Ascending aorta (tissue), 2 donors: ENCODE measurements around the gene SMPD4. TPM values are rescaled to one million over a fixed set of nuclear protein-coding genes. Genes with fewer than 3 reads are reported as not detected.
A peak's percentile ranks its signal among the peaks of the same experiment; 100 is the strongest.
"Not testable (repeated sequence)": the region's sequence is repeated elsewhere in the genome, so short reads cannot be mapped to it uniquely, and the experiment has no call there.

ENCODE experiments used
- DNase-seq, 2 donors: peaks; one replicate each; pipeline ENCODE4 v3.0.0-alpha.2; 2019; ENCODE audit warnings: low spot score in 2 of 2
- H3K27ac ChIP-seq, 2 donors: fragments of 200-600 bp; sonication (generic); one replicate each; pipeline ENCODE4 v1.5.1; 2016 to 2017; ENCODE audit warnings: mild to moderate bottlenecking in 1 of 2
- H3K27me3 ChIP-seq: fragments of 200-600 bp; sonication (generic); one replicate; pipeline ENCODE4 v1.5.1; 2017
- H3K36me3 ChIP-seq, 2 donors: fragments of 200-600 bp; sonication (generic); one replicate each; pipeline ENCODE4 v1.5.1; 2016
- H3K4me1 ChIP-seq, 2 donors: fragments of 200-600 bp; sonication (generic); one replicate each; pipeline ENCODE4 v1.5.1; 2016 to 2017; ENCODE audit warnings: mild to moderate bottlenecking in 1 of 2
- H3K4me3 ChIP-seq, 2 donors: fragments of 200-600 bp; sonication (generic); one replicate each; pipeline ENCODE4 v1.5.1; 2016 to 2017; ENCODE audit warnings: mild to moderate bottlenecking in 1 of 2
- H3K9me3 ChIP-seq, 2 donors: fragments of 200-600 bp; sonication (generic); one replicate each; pipeline ENCODE4 v1.5.1; 2016
- intact Hi-C: fragments of 100-400 bp; cut with DNase I; formaldehyde crosslinking; loops from one replicate; pipeline ENCODE4 v1.15.1; 2023
- total RNA-seq: library from RNA; depleted of rRNA; stranded (reverse); fragments of >200 nt; gene quantifications from one replicate; pipeline ENCODE4 v1.1.0, GENCODE V29; 2016
- TF ChIP-seq, protein P1 (sequence below), 3 experiments: fragments of 200-600 bp in 2 of 3; fragments of 450-650 bp in 1 of 3; sonication (generic) in 2 of 3; IDR thresholded peaks; one replicate each; pipeline ENCODE4 v1.5.1; 2016 to 2019; ENCODE audit warnings: antibody characterized with exemption in 3 of 3, mild to moderate bottlenecking in 1 of 3, moderate library complexity in 1 of 3

SMPD4 gene
- total RNA-seq, 1 donor from 2014 or later = 185 TPM

DNA sequence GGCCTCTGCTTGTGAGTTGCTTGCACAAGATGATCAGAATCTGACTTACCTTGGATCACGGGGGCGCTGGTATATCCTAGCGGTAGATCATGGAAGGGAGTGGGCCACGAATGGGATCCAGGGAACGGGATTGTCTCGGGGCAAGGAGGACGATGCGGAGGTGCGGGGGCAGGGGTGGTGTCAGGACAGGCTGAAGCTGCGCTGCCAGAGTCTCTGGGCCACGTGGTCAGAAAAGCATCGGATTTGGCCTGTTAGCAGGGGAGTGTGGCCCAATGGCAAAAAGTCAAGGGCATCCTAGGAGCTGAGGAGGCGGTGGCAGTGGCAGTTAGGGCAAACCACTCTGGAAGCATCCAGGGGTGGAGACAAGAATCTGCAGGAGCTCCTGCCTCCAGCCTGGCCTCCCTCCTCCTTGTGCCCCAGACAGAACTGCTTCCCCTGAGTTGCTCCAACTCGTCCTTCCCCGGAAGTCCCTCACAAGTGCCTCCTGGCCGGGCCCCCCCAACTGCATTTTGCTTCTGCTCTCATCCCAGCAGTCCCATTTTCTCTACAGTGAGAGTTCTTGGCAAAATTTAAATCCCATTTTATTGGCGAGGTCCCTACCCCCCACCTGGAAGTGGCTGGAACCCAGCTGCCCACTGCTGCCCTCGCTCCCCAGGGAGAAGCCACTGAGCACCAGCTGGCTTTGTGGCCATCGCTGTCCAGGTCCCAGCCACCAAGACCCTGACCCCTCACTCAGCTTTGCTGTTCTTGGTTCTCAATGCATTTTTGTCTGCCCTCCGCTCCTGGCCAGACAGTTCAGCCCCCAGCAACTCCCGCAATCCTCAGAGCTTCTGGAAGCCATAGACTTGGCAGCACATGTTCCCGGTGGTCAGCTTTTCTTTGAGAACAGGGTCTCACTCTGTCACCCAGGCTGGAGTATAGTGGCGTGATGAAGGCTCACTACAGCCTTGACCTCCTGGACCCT lies 30.9 kb downstream of the SMPD4 start:
- Histone ChIP-seq H3K36me3 (peaks cover 31 to 32% of the 10 kb centered on the region in 2 donors), H3K4me3 (no peak overlapping the region), H3K4me1 (peaks cover 0 to under 1% of the 10 kb centered on the region in 2 donors), H3K27me3 (no peaks in the 10 kb centered on the region), H3K9me3 (no peaks in the 10 kb centered on the region), H3K27ac (no peak overlapping the region)
- TF ChIP-seq, protein P1, sequence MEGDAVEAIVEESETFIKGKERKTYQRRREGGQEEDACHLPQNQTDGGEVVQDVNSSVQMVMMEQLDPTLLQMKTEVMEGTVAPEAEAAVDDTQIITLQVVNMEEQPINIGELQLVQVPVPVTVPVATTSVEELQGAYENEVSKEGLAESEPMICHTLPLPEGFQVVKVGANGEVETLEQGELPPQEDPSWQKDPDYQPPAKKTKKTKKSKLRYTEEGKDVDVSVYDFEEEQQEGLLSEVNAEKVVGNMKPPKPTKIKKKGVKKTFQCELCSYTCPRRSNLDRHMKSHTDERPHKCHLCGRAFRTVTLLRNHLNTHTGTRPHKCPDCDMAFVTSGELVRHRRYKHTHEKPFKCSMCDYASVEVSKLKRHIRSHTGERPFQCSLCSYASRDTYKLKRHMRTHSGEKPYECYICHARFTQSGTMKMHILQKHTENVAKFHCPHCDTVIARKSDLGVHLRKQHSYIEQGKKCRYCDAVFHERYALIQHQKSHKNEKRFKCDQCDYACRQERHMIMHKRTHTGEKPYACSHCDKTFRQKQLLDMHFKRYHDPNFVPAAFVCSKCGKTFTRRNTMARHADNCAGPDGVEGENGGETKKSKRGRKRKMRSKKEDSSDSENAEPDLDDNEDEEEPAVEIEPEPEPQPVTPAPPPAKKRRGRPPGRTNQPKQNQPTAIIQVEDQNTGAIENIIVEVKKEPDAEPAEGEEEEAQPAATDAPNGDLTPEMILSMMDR (IDR thresholded peaks at IDR 0.05) = no peak
- intact Hi-C loops = no loop called here
- peak in 1 of 2 donors; percentile 45 for DNase-seq

DNA sequence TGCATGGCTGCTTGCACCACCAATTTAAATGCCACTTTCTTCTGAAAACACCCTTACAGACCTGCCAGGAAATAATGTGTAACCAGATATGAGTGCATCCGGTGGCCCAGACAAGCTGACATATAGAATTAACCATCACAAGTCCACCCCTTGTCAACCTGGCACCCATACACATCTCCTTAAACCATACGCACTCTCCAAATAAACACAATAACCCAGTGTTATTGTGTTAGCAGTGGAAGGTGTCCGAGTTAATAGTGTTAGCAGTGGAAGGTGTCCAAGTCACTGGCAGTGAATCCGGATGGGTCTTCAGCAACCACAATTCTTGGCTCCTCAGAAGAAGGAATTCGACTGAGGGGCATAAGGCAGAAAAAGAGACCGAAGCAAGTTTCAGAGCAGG lies 32.9 kb downstream of the SMPD4 start:
- H3K36me3 ChIP-seq = peaks cover 15 to 16% of the 10 kb centered on the region in 2 donors
- H3K27ac ChIP-seq, H3K27me3 ChIP-seq, H3K4me3 ChIP-seq, H3K9me3 ChIP-seq, intact Hi-C loops, H3K4me1 ChIP-seq: not testable (repeated sequence)
- DNase-seq = peak in 1 of 2 donors; percentile 18

DNA sequence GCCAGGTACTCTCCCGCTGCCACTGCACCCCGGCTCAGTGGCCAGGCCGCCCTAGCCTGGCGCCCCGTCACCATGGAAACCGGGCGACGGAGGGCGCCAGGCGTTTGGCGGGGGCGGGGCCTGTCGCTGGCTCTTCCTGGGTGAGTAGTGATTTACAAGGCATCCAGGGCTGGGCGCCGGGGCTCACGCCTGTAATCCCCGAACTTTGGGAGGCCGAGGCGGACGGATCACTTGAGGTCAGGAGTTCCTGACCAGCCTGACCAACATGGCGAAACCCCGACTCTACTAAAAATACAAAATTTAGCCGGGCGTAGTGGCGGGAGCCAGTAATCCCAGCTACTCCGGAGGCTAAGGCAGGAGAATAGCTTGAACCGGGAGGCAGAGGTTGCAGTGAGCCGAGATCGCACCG lies 36.4 kb downstream of the SMPD4 start, which contains the start of gene CCDC74B:
TSS of gene CCDC74B (minus strand) at position 107 of the 409 bp plus-strand sequence. CDS start 116 bp downstream, outside the sequence.
- intact Hi-C loops, H3K9me3 ChIP-seq, H3K27ac ChIP-seq, H3K4me1 ChIP-seq, H3K36me3 ChIP-seq, H3K27me3 ChIP-seq: not testable (repeated sequence)
- DNase-seq = peak in 1 of 2 donors; percentile 78
- H3K4me3 ChIP-seq = peak within 1 kb of the TSS; percentile 39 to 61

DNA sequence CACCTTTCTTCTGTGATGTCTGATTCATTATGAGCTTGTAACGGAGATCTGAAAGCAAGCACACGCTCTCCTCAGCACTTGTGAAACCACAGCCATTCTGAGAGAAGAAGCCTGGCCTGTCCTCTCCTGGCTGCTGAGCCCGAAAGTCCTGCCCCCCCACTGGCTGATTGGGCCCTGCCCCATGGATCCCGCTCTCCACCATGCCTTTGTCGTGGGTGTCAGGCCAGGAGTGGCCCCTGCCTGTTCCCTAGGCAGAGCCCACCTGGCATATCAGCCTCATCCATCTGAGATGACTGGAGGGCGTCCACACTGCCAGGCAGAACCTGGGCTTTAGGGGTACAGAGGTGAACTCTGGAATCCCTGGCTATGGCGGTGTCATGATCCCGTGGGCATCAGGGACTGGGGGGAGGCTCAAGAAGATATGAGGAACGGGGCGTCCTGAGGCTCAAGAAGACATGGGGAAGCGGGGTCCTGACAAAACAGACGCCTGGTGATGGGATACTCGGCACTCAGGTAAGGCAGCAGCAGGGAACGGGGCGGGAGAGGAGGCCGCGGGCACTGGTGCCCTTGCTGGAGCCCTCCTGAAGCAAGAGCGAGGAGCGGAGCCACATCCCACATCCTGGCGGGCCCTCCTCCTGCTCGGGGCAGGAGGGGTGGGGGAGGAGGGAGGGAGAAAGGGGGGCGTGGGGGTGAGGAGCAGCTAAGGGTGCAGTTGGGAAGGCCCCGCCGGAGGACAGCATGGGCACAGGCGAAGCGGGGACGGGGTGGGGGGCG lies 37.9 kb downstream of the SMPD4 start:
- H3K27ac ChIP-seq, H3K4me1 ChIP-seq, H3K27me3 ChIP-seq, intact Hi-C loops, H3K9me3 ChIP-seq, H3K36me3 ChIP-seq: not testable (repeated sequence)
- peak in 1 of 2 donors; percentile 44 for DNase-seq
- H3K4me3 ChIP-seq = peak overlapping the region in 1 of 2 donors; percentile 61

DNA sequence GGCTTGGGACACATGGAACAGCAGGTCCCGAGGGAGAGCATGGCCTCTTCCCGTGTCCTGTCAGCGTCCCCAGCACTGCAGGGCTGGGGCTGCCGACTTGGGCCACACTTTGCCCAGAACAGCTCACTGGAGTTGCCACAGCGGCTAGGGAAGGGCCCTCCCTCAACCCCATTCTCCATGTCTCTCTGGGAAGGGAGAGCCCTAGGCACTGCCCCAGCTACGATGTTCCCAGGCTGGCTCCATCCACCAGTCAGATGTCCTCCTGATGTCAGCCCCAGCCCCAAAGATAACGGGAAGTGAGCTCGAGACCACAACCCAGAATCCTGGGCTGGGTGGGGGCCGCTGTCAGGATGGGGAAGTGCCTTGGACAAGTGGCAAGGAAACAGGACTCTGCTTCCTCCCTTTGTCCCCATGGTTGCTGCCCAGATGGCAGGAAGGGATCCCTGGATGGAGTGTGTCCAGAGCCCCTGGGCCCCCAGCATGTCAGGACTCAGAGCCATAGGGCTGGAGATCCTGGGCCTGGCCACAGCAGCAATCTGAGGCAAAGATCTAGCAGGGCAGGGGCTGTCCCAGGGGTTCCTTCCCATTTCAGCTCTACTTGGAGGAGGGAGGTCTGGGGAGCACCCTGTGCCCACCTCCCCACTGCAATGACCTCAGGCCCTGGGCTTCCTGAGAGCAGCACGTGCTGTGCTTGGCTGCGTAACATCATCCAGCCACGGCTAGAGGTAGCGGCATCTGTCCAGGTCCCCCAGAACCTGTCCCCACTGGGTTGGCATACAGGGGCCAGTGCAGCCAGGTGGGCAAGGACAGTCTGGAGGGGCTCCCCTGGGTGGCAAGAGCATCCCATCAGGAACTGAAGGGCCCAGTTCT lies 38.8 kb downstream of the SMPD4 start:
- intact Hi-C loops, H3K27ac ChIP-seq, H3K36me3 ChIP-seq, H3K4me3 ChIP-seq, H3K4me1 ChIP-seq, H3K9me3 ChIP-seq, H3K27me3 ChIP-seq: not testable (repeated sequence)
- peak in 1 of 2 donors; percentile 35 for DNase-seq

DNA sequence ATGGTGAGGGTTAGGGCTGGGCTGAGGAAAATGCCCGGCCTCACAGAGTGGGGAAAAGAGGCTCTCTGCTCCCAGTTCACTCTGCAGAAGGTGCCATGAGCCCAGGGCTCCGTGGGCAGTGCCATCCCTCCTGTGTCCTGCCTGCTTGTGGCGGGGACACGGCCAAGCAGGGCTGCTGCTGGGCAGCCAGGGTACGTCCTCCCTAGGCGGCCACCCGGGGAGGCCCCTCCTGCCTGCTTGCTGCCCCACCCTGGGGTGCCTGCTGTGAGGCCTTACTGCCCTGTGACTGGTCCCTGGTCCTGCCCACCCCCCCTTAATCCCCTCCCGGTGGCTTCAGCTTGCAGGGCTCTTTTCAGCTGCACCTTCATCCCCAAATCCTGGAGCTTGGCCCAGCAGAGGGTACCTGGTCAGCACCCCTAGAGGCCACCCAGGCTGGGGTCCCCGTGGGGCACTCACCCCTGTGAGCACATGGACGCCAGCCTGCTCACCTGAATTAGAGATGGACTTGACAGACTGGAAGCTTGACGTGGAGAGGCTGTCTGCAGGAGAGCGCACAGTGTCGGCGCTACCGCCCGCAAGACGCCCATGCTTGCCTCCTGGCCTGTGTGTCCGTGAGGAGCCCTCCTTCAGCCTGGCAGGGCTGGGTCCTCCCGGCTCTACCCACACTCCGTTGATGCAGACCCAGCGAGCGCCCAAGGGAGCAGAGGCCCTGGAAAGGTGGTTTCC lies 39.6 kb downstream of the SMPD4 start:
- intact Hi-C loops, H3K27ac ChIP-seq, H3K4me1 ChIP-seq, H3K27me3 ChIP-seq, H3K4me3 ChIP-seq, H3K36me3 ChIP-seq, H3K9me3 ChIP-seq: not testable (repeated sequence)
- peak in 1 of 2 donors; percentile 44 for DNase-seq

DNA sequence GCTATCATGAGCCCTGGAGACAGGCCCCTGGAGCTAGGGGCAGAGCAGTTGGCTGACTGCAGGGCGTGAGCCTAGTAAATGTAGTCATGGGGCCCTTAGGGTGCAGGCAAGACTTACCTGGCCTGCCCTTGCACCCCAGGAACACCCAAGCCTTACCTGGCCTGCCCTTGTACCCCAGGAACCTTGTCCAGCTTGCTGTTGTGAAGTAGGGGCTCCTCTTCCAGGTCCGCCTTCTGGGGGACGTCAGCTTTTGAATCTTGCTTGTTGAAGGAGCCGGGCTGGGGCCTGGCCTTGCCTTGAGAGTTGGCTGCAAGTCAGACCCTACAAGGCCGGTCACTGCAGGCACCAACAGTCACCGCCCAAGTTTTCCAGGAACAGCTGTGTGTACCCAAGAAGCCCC lies 40.4 kb downstream of the SMPD4 start:
- H3K4me1 ChIP-seq, intact Hi-C loops, H3K27me3 ChIP-seq, H3K4me3 ChIP-seq, H3K36me3 ChIP-seq, H3K9me3 ChIP-seq, H3K27ac ChIP-seq: not testable (repeated sequence)
- DNase-seq = peak in 1 of 2 donors; percentile 30

DNA sequence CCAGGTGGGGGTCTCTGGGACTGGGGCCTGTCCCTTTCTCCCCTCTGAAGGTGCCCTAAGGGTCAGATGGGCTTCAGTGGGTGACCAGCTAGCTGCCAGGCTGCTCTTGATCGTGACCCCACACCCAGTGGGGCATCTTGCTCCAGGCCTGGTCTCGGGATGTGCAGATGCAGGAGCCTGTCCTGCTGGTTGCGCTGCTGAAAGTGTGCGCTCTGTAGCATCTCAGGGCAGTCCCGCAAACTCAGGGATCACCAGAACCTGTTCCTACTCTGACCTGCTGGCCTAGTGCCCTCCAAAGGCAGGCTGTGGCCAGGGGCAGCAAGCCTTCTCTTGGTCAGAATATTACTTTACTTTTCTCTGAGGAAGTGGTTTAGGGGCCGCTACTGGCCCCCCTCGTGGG lies 40.9 kb downstream of the SMPD4 start:
- H3K36me3 ChIP-seq, H3K4me1 ChIP-seq, H3K4me3 ChIP-seq, H3K9me3 ChIP-seq, H3K27ac ChIP-seq, intact Hi-C loops, H3K27me3 ChIP-seq: not testable (repeated sequence)
- peak in 1 of 2 donors; percentile 45 for DNase-seq

DNA sequence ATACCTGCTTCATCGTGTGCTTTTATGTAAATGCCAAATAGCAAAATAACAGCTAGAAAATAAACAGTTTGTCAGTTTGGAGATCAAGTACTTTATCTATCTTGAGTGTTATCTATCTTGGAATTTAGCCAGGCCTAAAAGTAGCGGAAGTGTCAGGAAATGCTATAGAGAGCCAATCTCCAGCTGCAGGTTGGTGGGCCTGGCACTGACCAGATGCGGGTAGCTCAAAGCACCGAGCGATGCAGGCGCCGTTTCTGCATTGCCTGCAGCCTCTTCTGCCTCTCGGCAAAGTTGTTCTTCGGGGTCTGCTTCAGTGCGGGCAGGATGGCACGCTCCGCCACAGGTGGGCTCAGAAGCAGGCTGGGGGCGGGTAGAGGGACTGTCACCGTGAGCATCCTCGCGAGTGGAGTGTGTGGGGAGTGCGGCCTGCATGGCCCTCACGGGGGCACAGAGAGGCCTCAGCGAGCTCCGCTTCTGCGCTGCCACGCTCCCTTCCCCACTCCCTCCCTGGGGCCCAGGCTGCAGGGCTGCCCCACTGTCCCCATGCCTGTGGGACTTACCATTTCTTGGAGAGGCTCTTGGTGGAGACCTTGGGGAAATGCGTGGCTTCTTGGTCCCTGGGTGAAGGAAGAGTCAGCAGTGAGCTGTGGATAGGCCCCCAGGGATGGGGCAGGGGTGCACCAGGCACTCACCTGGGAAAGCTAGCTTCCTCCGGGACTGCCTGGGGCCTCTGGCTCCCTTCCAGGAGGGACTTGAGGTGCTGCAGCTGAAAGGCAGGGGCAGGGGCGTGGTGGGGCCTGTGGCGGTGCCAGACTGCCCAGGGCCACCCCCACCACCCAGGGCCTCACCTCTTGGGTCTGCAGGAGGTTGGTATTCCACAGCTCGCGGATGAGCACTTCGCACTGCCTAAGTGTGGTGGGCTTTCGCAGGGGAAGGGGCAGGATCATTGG lies 41.8 kb downstream of the SMPD4 start:
- H3K27me3 ChIP-seq, H3K4me1 ChIP-seq, H3K36me3 ChIP-seq, H3K9me3 ChIP-seq, intact Hi-C loops, H3K27ac ChIP-seq, H3K4me3 ChIP-seq: not testable (repeated sequence)
- DNase-seq = peak in 1 of 2 donors; percentile 35

DNA sequence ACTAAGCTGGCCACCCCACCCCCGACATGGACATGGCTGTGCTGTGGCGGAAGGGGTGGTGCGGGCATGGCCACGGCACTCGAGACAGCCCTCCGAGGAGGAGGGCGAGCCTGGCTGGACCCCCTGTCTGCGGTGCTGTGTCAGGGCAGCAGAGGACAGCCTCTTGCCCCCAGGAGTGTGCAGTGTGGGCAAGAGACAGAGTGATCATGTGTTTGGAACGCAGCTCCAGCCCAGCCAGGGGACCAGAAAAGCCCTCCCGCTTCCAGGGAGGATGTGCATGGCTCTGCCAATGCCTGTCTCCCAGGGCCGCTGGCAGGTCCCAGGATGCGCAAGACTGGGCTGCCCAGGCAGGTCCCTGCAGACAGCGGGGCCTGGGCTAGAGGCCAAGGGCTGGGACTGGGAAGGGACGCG lies 42.6 kb downstream of the SMPD4 start:
- H3K27ac ChIP-seq, H3K27me3 ChIP-seq, H3K4me1 ChIP-seq, H3K9me3 ChIP-seq, H3K4me3 ChIP-seq, H3K36me3 ChIP-seq, intact Hi-C loops: not testable (repeated sequence)
- DNase-seq = peak in 1 of 2 donors; percentile 16

DNA sequence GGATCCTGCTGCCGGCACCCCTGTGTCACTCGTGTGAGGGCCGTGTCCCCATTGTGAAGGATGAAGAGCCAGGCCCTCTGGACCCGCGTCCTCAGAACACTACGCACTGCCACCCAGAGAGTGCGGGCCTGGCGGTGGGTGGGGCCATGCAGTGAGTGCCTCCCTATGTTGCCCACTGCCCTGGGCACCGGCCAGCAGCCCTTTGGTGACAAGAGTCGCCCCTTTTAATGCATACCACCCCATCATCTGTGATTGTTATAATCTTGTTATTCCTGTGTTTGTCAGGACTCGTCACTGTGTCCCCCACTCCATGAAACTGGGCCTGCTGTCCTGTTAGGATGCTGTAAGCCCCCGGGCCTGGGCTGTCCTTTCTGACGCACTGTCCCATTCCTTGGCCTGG lies 43.1 kb downstream of the SMPD4 start:
- H3K27me3 ChIP-seq, DNase-seq, H3K9me3 ChIP-seq, H3K27ac ChIP-seq, intact Hi-C loops, H3K4me1 ChIP-seq, H3K4me3 ChIP-seq, H3K36me3 ChIP-seq: not testable (repeated sequence)
